ENCODE measurements around the gene GPR31.
"Not testable (repeated sequence)": the region's sequence is repeated elsewhere in the genome, so short reads cannot be mapped to it uniquely, and the experiment has no call there.

The GPR31 gene

GRCh38 chr6:167157863-167158262 is at the start of gene GPR31:
GPR31 (minus strand) TSS chr6:167157980; CDS start chr6:167157831, 149 bp downstream.
- DNase-seq = no peak

GRCh38 chr6:167207527-167207926 is 49.7 kb upstream of the GPR31 start:
- no peak for DNase-seq

GRCh38 chr6:167205316-167205715 is 47.5 kb upstream of the GPR31 start:
- not testable (repeated sequence) for DNase-seq

- DNase-seq = not testable (repeated sequence)
These were observed 46.2 kb upstream of the GPR31 start for GRCh38 chr6:167204059-167204348.

- not testable (repeated sequence) for DNase-seq
These were observed 45.7 kb upstream of the GPR31 start for GRCh38 chr6:167203261-167204058.

- not testable (repeated sequence) for DNase-seq
These were observed 44.8 kb upstream of the GPR31 start for GRCh38 chr6:167202613-167203012.

GRCh38 chr6:167200806-167201205 is 43.0 kb upstream of the GPR31 start:
- no peak for DNase-seq

- not testable (repeated sequence) for DNase-seq
These were observed 38.3 kb upstream of the GPR31 start for GRCh38 chr6:167195941-167196610.

GRCh38 chr6:167193515-167194125 is 35.8 kb upstream of the GPR31 start:
- not testable (repeated sequence) for DNase-seq

GRCh38 chr6:167191043-167191583 is 33.3 kb upstream of the GPR31 start:
- not testable (repeated sequence) for DNase-seq

- DNase-seq = not testable (repeated sequence)
These were observed 29.5 kb upstream of the GPR31 start for GRCh38 chr6:167187275-167187674.

GRCh38 chr6:167185101-167185500 is 27.3 kb upstream of the GPR31 start:
- not testable (repeated sequence) for DNase-seq

- not testable (repeated sequence) for DNase-seq
These were observed 25.1 kb upstream of the GPR31 start for GRCh38 chr6:167182913-167183314.

GRCh38 chr6:167181351-167181750 is 23.6 kb upstream of the GPR31 start:
- DNase-seq = not testable (repeated sequence)

- DNase-seq = not testable (repeated sequence)
These were observed 22.3 kb upstream of the GPR31 start for GRCh38 chr6:167180086-167180485.

- DNase-seq = not testable (repeated sequence)
These were observed 21.3 kb upstream of the GPR31 start for GRCh38 chr6:167178896-167179655.

- DNase-seq = not testable (repeated sequence)
These were observed 19.5 kb upstream of the GPR31 start for GRCh38 chr6:167177271-167177670.

- DNase-seq = not testable (repeated sequence)
These were observed 14.2 kb upstream of the GPR31 start for GRCh38 chr6:167172011-167172410.

GRCh38 chr6:167171300-167171699 is 13.5 kb upstream of the GPR31 start:
- not testable (repeated sequence) for DNase-seq

GRCh38 chr6:167169867-167170266 is 12.1 kb upstream of the GPR31 start:
- DNase-seq = not testable (repeated sequence)

GRCh38 chr6:167168296-167168695 is 10.5 kb upstream of the GPR31 start:
- DNase-seq = not testable (repeated sequence)

- DNase-seq = not testable (repeated sequence)
These were observed 9.9 kb upstream of the GPR31 start for GRCh38 chr6:167167699-167168098.
